Stimulated activated CD8-positive, alpha-beta memory T cell treated with anti-CD3 and anti-CD28 coated beads, Interleukin-4, amount 100 ng/mL, for 1 hour (primary cell): Measurements from ENCODE around the gene ZNF484.
A peak's percentile ranks its signal among the peaks of the same experiment; 100 is the strongest.
"Not testable (repeated sequence)": the region's sequence is repeated elsewhere in the genome, so short reads cannot be mapped to it uniquely, and the experiment has no call there.

Experiments
- DNase-seq, 2 donors: peaks; one replicate each; pipeline ENCODE4 v3.0.0-alpha.2; 2020; ENCODE audit warnings: low read depth in 2 of 2, low spot score in 1 of 2

The ZNF484 gene

DNA sequence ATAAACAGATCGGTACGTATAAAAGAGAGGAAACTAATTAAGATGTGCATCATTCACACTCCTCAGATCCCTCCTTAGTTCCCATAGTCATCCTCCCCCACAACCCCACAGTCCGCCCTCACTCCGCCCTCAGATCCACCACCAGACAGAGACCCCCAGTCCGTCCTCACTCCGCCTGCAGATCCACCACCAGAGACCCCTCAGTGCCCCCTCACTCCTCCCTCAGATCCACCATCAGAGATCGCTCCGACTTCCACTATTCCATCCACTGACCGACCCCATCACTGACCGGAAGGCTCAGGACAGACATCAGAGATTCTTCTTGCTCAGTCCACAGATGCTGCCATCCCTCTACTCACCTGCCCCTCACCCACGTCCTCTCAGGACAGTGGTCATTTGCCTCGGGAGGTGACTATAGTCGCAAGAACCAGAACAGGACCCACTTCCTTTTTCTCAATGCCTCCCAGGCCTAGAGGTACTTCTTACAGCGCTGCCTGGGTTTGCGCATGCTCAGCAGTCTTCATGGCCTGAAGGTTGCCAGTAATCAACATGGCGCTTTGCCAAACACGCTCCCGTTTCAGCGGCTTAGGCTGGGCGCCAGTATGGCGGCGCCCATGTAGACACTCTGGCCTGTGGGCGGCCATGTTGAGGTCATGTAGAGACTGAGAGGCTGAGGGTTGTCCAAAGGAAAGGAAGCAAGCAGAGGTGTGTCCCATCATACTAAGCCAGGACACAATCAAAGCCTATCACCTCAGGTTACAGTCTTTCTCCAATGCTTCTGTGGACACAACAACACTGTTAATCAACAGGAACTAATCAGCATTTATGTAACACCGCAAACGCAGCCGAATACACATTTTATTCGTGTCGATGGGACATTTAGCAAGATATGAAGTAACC lies at the start of gene ZNF484:
ZNF484 (minus strand) TSS at position 508 of the 900 bp plus-strand sequence. CDS start 3,009 bp downstream, outside the sequence.
- peak; percentile 96 for DNase-seq

DNA sequence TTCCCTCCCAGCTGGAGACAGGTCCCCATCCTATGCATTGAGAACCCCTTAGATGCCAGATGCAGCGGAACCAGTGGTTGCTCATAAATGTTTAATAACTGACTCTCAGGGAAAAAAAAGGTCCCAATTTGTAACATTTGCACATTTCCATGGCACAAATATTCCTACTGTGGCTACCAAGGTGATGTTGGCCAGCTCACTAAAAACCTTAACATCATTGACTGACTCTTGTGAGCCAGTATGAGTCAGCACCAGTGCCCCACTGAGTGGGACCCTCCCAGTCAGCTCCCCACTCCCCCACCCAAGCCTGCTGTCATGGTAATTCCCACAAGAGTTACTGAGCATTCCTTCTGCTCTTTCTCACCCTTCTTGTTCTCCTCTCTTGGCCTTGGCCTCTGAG lies 42.6 kb upstream of the ZNF484 start:
- DNase-seq, result no peak

DNA sequence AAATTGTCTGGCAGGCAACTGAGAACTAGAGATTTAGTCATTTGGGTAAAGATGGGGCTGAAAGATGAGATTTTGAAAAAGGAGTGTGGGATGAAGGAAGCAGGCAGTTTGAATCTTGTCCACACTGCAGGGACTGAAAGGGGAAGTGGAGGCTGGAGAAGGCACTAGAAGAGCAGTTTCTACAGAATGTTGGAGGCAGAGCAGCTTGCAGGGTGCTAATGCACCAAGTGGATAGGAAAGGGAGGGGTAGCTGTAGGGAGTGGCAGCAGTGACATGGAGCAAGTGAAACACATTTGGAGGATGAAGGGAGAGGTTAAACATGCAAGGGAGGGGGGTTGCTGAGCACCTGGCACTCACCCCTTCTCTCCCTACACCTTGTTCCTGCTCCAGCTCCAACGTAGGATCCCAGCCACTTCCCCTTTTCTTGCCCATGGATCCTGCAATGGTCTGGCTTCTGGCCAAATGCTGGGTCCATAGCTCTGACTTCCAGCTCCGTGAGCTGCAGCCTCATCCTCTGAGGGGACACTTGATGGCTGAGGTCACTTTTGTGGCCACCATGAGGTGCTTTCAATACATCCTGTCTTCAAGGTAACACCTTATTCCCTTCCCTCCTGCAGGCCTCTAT lies 39.5 kb upstream of the ZNF484 start:
- no peak for DNase-seq

DNA sequence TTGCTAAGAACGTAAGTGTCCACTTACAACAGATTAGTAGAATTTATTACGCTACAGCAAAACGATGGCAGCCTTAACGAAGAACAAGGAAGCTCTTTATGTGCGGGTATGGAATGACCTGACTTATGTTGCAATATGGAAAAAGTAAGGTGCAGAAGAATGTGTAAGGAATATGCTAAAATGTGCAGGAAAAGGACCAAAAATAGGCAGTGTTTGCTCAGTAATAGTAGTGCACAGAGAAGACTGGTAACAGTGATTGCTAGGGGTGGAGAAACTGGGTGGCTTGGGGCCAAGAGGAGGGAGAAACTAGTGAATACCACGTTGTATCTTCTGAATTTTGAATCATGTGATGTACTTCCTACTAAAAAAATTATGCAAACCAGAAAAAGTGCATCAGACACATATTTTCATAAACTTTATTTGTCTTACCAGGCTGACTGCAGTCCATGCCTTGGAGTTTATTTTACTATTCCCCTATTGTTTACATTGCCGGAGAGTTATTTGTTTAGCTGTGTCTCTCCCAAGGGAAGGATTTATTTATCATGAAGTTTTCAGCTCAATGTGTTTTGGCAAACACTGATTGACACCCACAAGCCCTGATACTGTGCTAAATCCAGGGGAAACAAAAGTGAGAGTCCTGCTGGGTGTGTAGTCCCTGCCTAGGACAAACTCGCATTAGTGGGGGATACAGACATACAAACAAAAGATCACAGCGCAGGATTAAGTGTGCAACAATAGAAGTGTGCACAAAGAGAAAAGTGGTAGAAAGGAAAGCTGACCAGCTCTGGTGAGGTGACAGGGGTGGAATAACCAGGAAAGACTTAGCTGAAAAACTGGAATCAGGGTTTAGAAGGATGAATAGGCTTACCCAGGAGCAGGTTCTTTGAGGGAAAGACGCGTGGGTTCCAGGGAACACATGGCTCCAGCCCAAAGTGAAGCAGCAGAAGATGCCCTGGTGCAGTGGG lies 34.0 kb upstream of the ZNF484 start:
- no peak for DNase-seq

DNA sequence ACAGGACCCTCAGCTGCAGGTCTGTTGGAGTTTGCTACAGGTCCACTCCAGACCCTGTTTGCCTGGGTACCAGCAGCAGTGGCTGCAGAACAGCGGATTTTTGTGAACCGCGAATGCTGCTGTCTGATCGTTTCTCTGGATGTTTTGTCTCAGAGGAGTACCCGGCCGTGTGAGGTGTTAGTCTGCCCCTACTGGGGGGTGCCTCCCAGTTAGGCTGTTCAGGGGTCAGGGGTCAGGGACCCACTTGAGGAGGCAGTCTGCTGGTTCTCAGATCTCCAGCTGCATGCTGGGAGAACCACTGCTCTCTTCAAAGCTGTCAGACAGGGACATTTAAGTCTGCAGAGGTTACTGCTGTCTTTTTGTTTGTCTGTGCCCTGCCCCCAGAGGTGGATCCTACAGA lies 27.3 kb upstream of the ZNF484 start:
- DNase-seq, result not testable (repeated sequence)

DNA sequence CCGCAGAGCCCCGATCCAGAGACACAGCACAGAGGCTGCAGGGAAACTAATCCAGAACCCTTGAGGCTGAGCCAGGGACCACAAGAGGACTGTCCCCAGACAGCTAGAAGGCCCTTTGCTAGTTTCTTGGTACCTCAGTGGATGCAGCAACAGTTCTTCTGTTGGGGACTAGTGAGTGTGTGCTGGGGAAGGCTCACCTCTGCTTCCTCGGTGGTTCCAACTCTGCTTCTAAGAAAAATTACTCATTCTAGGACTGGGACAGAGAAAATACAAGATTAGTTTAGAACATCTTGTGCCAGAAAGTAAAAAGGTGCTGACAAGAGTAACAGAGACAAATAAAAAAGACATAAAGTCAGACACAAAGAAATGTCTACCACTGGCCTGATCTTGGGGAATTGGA lies 19.5 kb upstream of the ZNF484 start:
- DNase-seq, result no peak

DNA sequence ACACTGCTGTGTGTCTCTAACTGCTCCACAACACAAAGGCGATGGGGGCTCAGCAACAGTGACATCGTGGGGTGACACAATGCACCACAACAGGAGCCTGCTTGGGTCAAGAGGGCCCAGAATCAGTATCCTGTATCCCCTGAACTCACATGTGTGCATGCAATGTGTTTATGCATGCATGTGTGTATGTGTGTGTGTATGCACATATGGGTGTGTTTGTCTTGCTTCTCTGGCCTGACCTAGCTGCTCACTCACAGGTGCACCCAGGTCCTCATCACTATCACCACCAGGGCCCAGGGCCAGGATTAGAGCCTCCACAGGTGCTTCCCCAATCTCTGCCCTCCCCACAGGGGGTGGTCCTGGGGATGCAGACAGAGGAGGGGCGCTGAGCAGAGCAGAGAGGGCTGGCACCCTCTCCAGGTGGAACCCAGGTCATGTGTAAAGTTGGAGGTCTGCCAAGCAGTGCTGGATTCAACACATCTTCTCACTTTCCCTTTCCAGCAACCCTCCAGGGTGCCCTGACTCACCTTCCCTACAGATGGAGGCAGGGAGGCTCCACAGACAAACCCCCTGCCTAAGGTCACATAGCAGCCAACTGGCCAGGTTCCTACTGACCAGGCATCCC lies 18.1 kb upstream of the ZNF484 start:
- no peak for DNase-seq

DNA sequence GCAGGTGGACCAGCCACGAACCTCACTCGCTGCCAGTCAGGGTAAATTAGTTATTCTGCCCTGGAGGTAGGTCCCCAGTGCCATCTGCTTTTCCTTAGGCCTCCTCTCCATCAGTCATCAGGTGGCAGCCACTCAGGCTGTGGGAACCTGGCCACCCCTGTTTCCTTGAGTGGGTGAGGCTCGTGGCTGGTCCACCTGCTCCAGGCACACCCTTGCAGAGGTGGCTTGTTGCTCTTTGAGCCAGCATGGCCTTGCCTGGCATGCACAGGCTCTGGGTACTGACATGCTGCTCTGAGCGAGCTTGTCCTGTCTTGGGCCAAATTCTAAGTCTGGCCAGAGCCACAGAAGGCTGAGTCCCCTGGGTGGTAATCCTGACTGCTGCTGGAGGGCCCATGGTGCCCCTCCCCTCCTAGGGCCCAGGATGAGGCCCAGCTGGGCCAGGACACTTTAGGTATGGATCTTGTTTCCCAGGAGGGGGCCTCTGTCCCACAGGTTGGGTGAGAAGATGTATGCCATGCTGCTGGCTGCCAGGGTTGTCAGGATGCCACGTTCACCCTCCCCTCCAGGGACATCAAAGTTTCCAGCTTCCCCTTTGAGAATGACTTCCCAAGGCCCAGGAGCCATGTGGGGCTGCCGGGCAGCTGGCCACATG lies 17.0 kb upstream of the ZNF484 start:
- DNase-seq, result no peak

DNA sequence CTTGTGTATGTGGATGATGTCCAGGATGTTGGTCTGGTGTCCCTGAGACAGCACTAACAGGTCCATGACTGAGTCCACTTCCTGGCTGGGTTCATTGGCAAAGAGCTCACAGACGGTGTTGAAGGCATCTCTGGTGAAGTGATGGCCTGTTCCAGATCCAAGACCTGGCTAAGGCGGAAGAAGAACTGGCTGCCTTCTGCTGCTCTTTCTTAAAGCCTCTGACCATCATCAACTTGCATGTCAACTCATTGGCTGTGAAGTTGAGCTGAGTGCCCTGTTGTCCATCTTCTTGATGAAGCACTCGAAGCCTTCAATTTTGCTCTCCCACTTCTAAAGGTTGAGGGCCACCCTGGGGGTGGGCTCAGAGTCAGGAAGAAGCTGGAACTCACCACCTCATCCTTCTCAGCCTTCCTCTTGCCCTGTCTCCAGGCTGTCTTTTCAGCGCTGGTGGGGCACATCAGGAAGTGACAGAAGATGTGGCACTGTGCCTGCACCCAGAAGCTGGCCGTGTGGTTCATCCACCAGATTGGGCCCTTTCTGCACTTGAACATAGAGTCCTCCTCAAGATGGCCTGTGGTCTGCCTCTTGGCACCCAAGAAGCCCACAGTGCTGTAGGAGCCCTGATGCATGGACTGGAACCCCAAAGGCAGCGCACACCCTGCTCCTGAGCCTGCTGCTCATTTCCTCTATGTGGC lies 16.2 kb upstream of the ZNF484 start:
- DNase-seq, result not testable (repeated sequence)

DNA sequence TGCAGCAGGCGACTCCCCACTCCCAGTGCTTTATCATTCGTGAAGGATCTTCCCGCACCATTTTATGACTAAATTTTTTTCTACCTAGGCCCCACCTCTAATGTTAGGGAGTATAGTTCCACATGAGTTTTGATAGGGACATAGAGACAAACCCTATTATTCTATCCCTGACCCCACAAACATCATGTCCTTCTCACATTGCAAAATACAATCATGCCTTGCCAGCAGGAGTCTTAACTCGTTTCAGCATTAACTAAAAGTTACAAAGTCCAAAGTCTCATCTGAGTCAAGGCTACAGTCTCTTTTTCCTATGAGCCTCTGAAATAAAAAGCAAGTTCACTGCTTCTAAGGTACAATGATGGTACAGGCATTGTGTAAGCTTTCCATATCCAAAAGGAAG lies 14.4 kb upstream of the ZNF484 start:
- not testable (repeated sequence) for DNase-seq

DNA sequence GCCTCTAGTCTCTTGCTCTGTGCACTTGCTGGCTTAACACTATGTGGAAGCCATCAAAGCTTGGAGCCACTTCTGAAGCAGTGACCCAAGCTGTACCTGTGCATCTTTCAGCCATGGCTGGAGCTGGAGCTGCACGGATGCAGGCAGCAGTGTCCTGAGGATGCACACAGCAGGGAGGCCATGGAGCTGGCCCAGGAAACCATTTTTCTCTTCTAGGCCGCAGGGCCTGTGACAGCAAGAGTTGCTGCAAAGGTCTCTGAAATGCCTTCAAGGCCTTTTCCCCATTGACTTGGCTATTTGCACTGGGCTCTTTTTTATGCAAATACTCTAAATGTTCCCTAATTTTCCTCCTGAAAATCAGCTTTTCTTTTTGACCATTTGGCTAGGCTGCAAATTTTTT lies 12.9 kb upstream of the ZNF484 start:
- no peak for DNase-seq

DNA sequence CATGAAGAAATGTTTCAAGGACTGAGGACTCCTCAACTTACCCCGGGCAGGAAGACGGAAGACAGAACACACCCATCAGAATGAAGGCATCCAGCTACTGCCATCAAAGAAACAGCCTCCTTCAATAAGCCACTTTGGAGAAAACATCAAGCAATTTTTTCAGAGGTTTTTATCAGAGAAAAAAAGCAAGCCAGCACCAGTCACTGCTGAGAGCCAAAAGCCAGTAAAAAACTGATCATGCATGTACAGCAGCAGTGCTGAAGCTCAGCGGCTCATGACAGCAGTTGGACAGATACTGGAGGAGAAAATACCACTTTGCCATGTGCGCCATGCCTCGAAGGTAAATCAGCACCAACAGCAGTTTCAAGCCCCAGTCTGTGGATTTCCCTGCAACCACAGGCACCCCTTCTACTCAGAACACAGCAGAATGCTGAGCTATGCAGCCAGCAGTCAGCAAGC lies 10.1 kb upstream of the ZNF484 start:
- no peak for DNase-seq

DNA sequence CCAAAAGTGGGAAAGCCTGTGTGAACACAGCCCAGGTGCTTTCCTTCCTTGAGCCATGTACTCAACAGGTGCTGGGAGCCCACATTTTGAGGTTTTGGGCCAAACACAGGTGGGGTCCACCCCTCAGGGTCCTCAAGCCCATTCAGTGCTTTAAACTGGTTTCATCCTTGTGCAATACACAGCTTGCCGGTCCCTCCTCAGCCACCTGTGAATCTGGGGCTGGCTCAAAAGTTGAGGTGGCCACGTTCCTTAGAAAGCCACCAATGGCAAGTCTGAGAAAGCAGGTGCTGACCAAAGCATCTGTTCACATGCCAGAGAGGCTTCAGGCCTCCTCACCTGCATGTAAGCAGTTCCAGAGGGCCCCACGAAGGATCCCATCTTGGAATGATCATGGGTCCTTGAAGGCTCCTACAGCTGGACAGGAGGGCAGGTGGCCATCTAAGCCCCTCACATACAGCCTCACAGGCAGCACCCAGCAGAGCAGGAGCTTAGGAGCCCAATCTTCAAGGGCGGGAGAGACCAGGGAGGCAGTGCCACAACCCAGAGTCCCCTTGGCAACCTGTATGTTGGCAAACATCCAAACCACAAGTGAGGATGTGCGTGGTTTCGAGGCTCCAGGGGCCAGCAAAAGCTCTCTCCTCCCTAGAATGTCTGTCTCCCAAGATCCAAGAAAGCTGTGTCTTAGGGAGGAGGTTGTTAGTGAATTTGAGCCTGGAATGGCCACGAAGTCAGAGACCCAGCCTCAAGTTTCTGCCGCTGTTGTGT lies 9.2 kb upstream of the ZNF484 start:
- not testable (repeated sequence) for DNase-seq

DNA sequence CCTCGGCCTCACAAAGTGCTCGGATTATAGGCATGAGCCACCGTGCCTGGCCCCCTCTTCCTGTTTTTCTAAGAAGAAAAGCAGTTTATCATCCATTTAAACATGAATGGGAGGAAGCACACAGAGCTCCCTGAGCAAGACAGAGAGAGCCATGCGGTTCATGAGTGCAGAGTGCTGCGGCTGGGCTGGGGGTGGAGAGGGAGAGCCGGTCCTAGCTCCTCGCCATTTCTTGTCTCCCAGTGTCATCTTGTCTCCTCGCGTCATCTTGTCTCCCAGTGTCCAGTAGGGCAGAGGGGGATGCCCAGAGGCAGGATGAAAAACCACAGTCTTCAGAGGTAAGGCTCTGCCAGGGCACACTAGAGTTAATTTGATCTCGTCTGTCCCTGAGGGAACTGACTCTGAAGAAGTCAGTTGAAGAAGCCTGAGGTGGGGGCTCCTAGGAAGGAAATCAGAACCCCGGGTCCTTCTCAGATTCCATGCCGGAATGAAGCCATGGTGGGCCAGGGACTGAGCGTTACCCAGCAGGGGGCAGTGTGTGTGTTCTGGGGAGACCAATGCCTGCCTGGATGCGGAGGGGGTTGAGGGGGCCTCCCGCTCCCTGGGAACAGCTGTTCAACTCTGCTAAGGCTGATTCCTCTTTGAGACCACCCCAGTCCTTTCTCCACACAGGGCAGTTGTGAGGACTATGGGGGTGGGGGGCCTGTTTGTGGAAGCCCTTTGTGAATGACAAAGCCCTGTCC lies 6.0 kb upstream of the ZNF484 start:
- DNase-seq, result not testable (repeated sequence)

DNA sequence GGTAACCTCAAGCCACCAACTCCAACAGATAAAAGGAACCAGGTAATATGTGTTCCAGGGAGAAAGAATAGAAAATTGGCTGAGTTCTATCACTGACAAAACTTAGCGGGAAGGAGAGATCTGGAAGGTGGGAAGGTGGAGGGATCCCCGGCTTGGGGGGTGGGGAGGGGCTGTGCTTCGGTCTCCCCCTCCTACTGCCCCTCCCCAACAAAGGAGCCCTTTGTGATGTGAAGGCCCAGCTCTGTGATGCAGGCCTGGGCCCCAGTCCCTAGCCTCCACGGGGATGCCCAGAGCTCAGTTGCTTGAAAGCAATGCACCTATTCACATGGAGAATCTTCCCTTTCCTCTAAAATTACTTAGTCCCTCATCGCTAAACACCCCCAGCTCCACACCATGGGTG lies 4.4 kb upstream of the ZNF484 start:
- no peak for DNase-seq

DNA sequence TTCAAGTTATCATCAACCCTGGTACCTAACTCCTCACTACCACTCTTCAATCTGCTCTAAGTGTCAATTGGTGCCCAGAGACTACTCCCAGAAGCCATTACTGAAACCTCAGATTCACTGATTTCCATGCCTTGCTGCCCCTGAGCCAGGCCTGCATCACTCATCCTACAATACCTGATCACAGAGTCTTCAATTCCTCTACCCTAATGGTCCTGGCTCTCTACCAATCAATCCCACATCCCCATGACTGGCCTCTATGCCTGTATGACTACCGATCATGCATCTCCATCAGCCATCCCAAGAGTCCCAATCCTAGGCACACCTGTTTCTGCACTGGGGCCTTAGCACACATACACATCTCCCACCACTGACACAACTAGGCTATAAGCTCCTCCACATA lies 2.5 kb downstream of the ZNF484 start:
- no peak for DNase-seq

DNA sequence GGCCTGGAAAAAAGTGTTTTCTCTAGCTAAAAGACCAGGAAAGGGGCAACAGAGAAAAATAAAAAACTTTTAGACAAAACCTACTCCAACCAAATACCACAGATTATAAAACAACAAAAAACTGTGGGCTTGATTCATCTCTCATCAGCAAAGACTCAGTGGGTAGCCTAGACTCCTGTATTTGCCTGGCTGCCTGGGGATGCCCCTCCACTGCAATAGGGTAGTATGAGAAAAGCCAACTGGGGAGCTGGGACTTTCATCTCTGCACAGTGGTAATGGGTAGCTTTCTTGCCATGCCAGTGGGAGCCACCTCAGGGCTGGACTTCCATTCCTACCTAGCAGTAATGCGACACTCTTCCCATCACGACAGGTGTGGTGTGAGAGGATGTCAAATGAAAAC lies 7.5 kb downstream of the ZNF484 start:
- no peak for DNase-seq

DNA sequence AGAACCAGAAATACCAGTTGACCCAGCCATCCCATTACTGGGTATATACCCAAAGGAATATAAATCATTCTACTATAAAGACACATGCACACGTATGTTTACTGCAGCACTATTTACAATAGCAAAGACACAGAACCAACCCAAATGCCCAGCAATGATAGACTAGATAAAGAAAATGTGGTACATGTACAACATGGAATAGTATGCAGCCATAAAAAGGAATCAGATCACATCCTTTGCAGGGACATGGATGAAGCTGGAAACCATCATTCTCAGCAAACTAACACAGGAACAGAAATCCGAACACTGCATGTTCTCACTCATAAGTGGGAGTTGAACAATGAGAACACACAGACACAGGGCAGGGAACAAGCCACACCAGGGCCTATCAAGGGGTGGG lies 11.2 kb downstream of the ZNF484 start:
- not testable (repeated sequence) for DNase-seq
